Stomach smooth muscle (tissue), 2 donors: ENCODE results near the gene JAG2.

Experiments used
- H3K27ac ChIP-seq: one replicate; pipeline ENCODE4 v1.7.0; 2013; ENCODE audit warnings: mild to moderate bottlenecking, low read length, inconsistent platforms
- H3K27me3 ChIP-seq, 2 donors: one replicate each; pipeline ENCODE4 v1.7.0; 2013; ENCODE audit warnings: low read length in 2 of 2; ENCODE audit not compliant: insufficient read depth in 2 of 2, control insufficient read depth in 1 of 2
- H3K36me3 ChIP-seq, 2 donors: one replicate each; pipeline ENCODE4 v1.7.0; 2013; ENCODE audit warnings: low read length in 2 of 2; ENCODE audit not compliant: control insufficient read depth in 2 of 2, insufficient read depth in 2 of 2
- H3K4me1 ChIP-seq: one replicate; pipeline ENCODE4 v1.7.0; 2013; ENCODE audit warnings: low read length; ENCODE audit not compliant: control insufficient read depth, insufficient read depth
- H3K4me3 ChIP-seq, 2 donors: one replicate each; pipeline ENCODE4 v1.7.0; 2013; ENCODE audit warnings: low read length in 2 of 2
- H3K9ac ChIP-seq, 2 donors: one replicate each; pipeline ENCODE4 v1.7.0; 2013; ENCODE audit warnings: low read length in 2 of 2, mild to moderate bottlenecking in 1 of 2
- H3K9me3 ChIP-seq, 2 donors: one replicate each; pipeline ENCODE4 v1.7.0; 2013; ENCODE audit warnings: low read length in 2 of 2; ENCODE audit not compliant: control insufficient read depth in 2 of 2
- donor health status: healthy.
- donor health status: Pancreatic carcinoma.

The JAG2 gene

GRCh38 chr14:105155071-105155651 is 13.4 kb downstream of the JAG2 start:
- Histone ChIP-seq H3K9me3 (no peaks in the 10 kb centered on the region), H3K4me1 (peaks cover 2% of the 10 kb centered on the region), H3K27ac (no peak overlapping the region), H3K9ac (no peak overlapping the region), H3K4me3 (no peak overlapping the region), H3K36me3 (no peaks in the 10 kb centered on the region), H3K27me3 (no peaks in the 10 kb centered on the region)

- Histone ChIP-seq H3K4me1 (peaks cover 2% of the 10 kb centered on the region), H3K36me3 (no peaks in the 10 kb centered on the region), H3K27ac (no peak overlapping the region), H3K27me3 (no peaks in the 10 kb centered on the region), H3K9me3 (no peaks in the 10 kb centered on the region), H3K9ac (no peak overlapping the region), H3K4me3 (no peak overlapping the region)
Measured at GRCh38 chr14:105154476-105154871, 14.1 kb downstream of the JAG2 start.

GRCh38 chr14:105153739-105154475 is 14.7 kb downstream of the JAG2 start:
- Histone ChIP-seq H3K9me3 (no peaks in the 10 kb centered on the region), H3K27ac (no peak overlapping the region), H3K9ac (no peak overlapping the region), H3K36me3 (no peaks in the 10 kb centered on the region), H3K4me1 (peaks cover 2% of the 10 kb centered on the region), H3K4me3 (no peak overlapping the region), H3K27me3 (no peaks in the 10 kb centered on the region)

- Histone ChIP-seq H3K9ac (no peak overlapping the region), H3K27me3 (no peaks in the 10 kb centered on the region), H3K4me3 (no peak overlapping the region), H3K9me3 (no peaks in the 10 kb centered on the region), H3K27ac (no peak overlapping the region), H3K4me1 (peaks cover 2% of the 10 kb centered on the region), H3K36me3 (no peaks in the 10 kb centered on the region)
Measured at GRCh38 chr14:105153331-105153731, 15.2 kb downstream of the JAG2 start.

- H3K9me3 ChIP-seq: no peaks in the 10 kb centered on the region
- H3K36me3 ChIP-seq: no peaks in the 10 kb centered on the region
- H3K4me3 ChIP-seq: no peak overlapping the region
- no peaks in the 10 kb centered on the region for H3K27me3 ChIP-seq
- no peak overlapping the region for H3K9ac ChIP-seq
- H3K27ac ChIP-seq: no peak overlapping the region
- H3K4me1 ChIP-seq: peaks cover 2% of the 10 kb centered on the region
Measured at GRCh38 chr14:105152794-105153241, 15.8 kb downstream of the JAG2 start.

GRCh38 chr14:105151838-105152793 is 16.5 kb downstream of the JAG2 start:
- Histone ChIP-seq H3K36me3 (no peaks in the 10 kb centered on the region), H3K4me3 (no peak overlapping the region), H3K9ac (no peak overlapping the region), H3K4me1 (peaks cover 2% of the 10 kb centered on the region), H3K27ac (no peak overlapping the region), H3K9me3 (no peaks in the 10 kb centered on the region), H3K27me3 (no peaks in the 10 kb centered on the region)

- Histone ChIP-seq H3K4me3 (no peak overlapping the region), H3K4me1 (peaks cover 2% of the 10 kb centered on the region), H3K36me3 (no peaks in the 10 kb centered on the region), H3K27me3 (no peaks in the 10 kb centered on the region), H3K27ac (no peak overlapping the region), H3K9me3 (no peaks in the 10 kb centered on the region), H3K9ac (no peak overlapping the region)
Measured at GRCh38 chr14:105151084-105151837, 17.3 kb downstream of the JAG2 start.

GRCh38 chr14:105150368-105151083 is 18.1 kb downstream of the JAG2 start:
- no peak overlapping the region for H3K4me3 ChIP-seq
- H3K27ac ChIP-seq: no peak overlapping the region
- H3K36me3 ChIP-seq: no peaks in the 10 kb centered on the region
- no peaks in the 10 kb centered on the region for H3K9me3 ChIP-seq
- no peak overlapping the region for H3K9ac ChIP-seq
- peaks cover 2% of the 10 kb centered on the region for H3K4me1 ChIP-seq
- no peaks in the 10 kb centered on the region for H3K27me3 ChIP-seq

- no peaks in the 10 kb centered on the region for H3K27me3 ChIP-seq
- peaks cover 2% of the 10 kb centered on the region for H3K4me1 ChIP-seq
- H3K9me3 ChIP-seq: no peaks in the 10 kb centered on the region
- no peak overlapping the region for H3K4me3 ChIP-seq
- no peaks in the 10 kb centered on the region for H3K36me3 ChIP-seq
- no peak overlapping the region for H3K27ac ChIP-seq
- no peak overlapping the region for H3K9ac ChIP-seq
Measured at GRCh38 chr14:105150026-105150367, 18.6 kb downstream of the JAG2 start.
